Neutrophil (primary cell): ENCODE measurements around the gene ZNF397.

Experiments
- H3K27ac ChIP-seq: fragments of 200-600 bp; sonication (generic); 2 replicates; pipeline ENCODE4 v1.5.1; 2016; ENCODE audit warnings: mild to moderate bottlenecking, moderate library complexity
- H3K27me3 ChIP-seq: fragments of 200-600 bp; sonication (generic); 2 replicates; pipeline ENCODE4 v1.6.0; 2016; ENCODE audit warnings: mild to moderate bottlenecking
- H3K36me3 ChIP-seq: fragments of 200-600 bp; sonication (generic); 2 replicates; pipeline ENCODE4 v1.5.1; 2017
- H3K4me1 ChIP-seq, 2 experiments: fragments of 200-600 bp in 1 of 2; sonication (generic) in 1 of 2; 1 replicate in 1 of 2; 2 replicates in 1 of 2; pipeline versions ENCODE4 v1.5.1 to v1.6.1; 2013 to 2016; ENCODE audit warnings: low read depth in 1 of 2, low read length in 1 of 2, mild to moderate bottlenecking in 1 of 2, moderate library complexity in 1 of 2; ENCODE audit not compliant: control insufficient read depth in 1 of 2, insufficient read depth in 1 of 2
- H3K4me3 ChIP-seq, 2 experiments: fragments of 200-600 bp in 1 of 2; sonication (generic) in 1 of 2; 1 replicate in 1 of 2; 2 replicates in 1 of 2; pipeline ENCODE4 v1.5.1; 2013 to 2016; ENCODE audit warnings: low read depth in 1 of 2, low read length in 1 of 2, mild to moderate bottlenecking in 1 of 2, moderate library complexity in 1 of 2
- H3K9me3 ChIP-seq: fragments of 200-600 bp; sonication (generic); 2 replicates; pipeline ENCODE4 v1.5.1; 2016
- CTCF ChIP-seq: fragments of 200-600 bp; sonication (generic); IDR thresholded peaks from 2 replicates; pipeline ENCODE4 v1.5.1; 2016; ENCODE audit warnings: antibody characterized with exemption

The ZNF397 gene

GRCh38 chr18:35291166-35291565, 50.3 kb downstream of the ZNF397 start:
- H3K27me3 ChIP-seq, result no peaks in the 10 kb centered on the region
- H3K9me3 ChIP-seq, result no peaks in the 10 kb centered on the region
- H3K27ac ChIP-seq, result peak overlapping the region; percentile 83
- no peak for TF ChIP-seq CTCF
- peak overlapping the region; percentile 76 to 84 for H3K4me3 ChIP-seq
- peaks cover 6% of the 10 kb centered on the region for H3K36me3 ChIP-seq
- H3K4me1 ChIP-seq, result peaks cover 19 to 22% of the 10 kb centered on the region in 2 experiments

GRCh38 chr18:35296060-35296459, 55.2 kb downstream of the ZNF397 start:
- TF ChIP-seq CTCF, result no peak

GRCh38 chr18:35303610-35304009, 62.8 kb downstream of the ZNF397 start:
- TF ChIP-seq CTCF, result no peak
- Histone ChIP-seq H3K36me3 (no peaks in the 10 kb centered on the region), H3K9me3 (peaks cover 38% of the 10 kb centered on the region), H3K4me1 (no peaks in the 10 kb centered on the region), H3K4me3 (no peak overlapping the region), H3K27ac (no peak overlapping the region), H3K27me3 (no peaks in the 10 kb centered on the region)

More at GRCh38 chr18:35296060-35296459, 55.2 kb downstream of the ZNF397 start:
- peaks cover 6% of the 10 kb centered on the region for H3K36me3 ChIP-seq
- H3K4me3 ChIP-seq, result no peak overlapping the region
- no peaks in the 10 kb centered on the region for H3K9me3 ChIP-seq
- H3K27ac ChIP-seq, result no peak overlapping the region
- H3K4me1 ChIP-seq, result peaks cover 2 to 4% of the 10 kb centered on the region in 2 experiments
- H3K27me3 ChIP-seq, result no peaks in the 10 kb centered on the region

GRCh38 chr18:35306588-35307250, 65.9 kb downstream of the ZNF397 start:
- H3K27me3 ChIP-seq, result no peaks in the 10 kb centered on the region
- no peak for TF ChIP-seq CTCF
- H3K36me3 ChIP-seq, result no peaks in the 10 kb centered on the region
- H3K9me3 ChIP-seq, result peaks cover 47% of the 10 kb centered on the region
- no peak overlapping the region for H3K4me3 ChIP-seq
- H3K27ac ChIP-seq, result no peak overlapping the region
- H3K4me1 ChIP-seq, result no peaks in the 10 kb centered on the region
